Activated effector memory CD4-positive, alpha-beta T cell treated with anti-CD3 and anti-CD28 coated beads, Interleukin-2, amount 50 U/mL, for 16 hours (primary cell): ENCODE results near the gene TUB.

ENCODE experiments used
- DNase-seq: peaks from one replicate; pipeline ENCODE4 v3.0.0-alpha.2; 2020

TUB gene

DNA sequence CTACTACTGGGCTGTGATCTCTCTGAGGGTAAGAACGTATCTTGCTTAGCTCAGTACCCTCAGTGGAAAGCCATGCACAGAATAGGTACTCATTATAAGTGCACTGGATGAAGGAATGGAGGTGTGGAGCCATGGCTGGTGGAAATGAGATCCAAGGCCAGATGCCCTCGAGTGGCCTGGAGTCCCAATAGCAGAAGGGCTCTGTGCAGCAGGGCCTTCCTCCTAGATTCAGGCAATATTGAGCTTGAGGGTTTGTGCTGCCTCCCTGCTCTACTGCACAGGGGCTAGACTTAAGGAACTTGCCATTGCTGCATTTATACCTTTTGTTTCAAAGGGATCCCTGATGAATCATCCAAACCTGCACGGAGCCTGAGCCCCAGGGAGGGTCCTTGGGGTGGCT, 33.6 kb upstream of the TUB start:
- no peak for DNase-seq

DNA sequence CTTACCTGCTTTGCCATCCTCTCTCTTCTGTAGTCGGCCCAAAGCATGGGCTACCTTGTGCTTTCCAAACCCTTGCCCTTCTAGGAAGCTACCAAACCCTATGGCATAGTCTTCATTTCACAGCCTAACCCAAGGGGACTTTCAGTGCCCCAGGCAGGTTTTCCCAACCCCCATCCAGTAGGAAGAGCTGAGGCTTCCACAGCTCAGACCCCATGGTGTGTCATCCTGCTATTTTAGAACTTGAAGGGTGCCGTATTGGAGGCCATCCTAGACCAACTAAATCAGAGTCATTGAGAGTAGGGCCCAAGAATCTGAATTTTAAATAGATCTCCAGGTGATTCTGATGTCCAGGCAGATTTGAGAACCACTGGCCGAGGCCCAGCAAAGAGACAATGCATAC, 31.9 kb upstream of the TUB start:
- DNase-seq, result no peak

DNA sequence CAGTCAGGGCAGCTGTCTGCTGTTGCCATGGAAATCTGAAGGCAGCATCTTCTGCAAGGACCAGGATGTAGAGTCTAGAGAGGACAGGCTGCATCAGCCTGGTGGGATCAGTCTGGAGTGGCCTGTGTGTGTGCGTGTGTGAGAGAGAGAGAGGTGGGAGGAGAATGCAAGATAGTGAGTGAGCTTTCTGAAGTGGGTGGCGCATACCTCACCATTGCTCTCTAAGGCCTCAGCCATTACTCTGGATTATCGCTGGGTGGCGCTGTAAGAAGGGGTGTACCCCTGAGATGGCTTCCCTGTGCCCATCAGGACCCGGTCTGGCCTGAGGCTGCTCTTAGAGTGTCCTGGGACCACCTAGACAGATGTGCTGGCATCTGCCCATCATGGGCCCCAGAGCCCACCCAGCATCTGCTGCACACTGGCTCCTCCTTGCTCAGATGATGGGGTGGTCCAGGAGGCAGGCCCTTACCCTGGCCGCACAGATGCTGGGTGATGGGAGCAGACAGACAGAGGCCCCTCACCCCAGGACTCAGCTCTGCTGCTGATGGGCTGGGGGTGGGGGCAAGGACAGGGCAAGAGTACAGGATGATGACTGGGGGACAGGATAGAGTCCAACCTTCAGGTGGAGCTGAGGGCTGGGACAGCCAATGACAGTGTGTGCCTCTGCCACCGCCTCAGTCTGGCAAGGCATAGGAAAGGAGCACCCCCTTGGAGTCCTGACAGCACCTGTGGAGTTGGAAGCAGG, 25.7 kb upstream of the TUB start:
- no peak for DNase-seq

DNA sequence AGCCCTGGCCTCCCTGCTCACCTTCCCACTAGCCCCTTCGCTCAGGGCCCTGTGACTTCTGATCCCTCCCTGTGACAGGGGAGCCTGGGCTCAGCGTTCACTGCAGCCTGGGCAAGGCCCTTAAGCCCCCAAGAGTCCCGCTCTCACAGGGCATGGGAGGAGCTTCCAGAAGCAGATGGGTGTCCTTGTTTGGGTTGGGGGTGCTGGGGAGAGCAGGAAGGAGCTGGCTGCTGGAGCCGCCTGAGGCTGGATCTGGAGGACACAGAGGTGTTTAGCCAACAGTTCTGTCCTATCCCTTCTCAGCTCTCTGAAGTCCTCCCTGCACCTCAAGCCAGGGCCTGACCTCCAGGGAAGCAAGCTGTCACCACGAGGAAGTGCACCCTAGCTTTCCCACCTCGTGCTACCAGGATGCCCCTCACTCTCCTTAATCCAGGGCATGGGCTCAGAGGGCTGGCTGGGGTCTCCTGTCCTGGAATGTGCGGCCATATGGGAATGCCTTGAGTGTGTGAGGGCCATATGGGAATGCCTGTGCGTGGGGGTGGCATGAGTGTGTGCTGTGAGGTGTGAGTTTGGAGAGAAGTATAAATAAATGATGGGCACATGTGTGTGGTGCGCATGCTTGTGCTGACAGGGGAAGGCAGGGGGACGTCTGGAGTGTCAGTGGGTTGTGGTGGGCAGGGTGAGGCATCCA, 25.0 kb upstream of the TUB start:
- no peak for DNase-seq

DNA sequence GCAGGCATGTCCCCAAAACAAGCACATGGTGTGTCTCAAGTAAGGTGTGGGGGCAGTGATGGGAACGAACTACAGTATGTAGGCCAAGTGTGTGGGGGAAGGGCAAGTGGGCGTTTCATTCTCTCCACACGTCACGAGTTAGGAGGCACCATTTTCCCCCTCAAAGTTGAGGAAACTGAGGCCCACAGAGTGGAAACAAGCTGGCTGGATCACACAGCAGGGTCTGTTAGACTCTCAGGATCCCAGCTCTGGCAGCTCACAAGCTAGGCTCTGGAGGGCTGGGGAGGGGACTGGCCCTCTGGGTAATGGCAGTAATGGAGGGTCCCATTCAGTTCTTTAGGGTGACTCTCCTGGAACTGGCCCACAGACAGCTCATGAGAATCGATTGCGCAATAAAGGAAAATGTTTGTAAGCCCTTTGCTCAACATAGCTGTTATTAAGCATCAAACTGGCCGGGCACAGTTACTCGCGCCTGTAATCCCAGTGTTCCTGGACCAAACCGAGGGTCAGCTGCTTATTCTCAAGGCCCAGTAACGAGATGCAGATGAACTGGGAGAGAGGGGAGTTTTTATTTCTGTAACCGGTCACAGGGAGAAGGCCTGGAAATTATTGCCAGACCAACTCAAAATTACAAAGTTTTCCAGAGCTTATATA, 24.1 kb upstream of the TUB start:
- DNase-seq, result no peak

DNA sequence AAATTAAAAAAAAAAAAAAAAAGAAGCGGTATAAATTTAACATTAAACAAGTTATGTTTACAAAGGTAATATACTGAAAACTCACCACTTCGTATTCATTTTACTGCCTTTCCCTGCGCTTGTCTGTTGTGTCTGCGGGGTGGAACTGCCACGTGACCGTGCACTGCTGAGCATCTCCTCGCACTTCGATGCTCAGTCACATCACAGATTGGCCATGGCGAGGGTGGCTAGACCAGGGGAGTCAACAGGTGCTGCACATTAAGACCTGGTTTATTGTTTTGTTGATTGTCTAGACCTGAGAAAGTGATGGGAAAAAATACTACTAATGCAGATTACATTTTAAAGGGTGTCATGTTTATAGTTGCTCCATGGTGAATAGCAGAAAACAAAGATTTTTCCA, 22.8 kb upstream of the TUB start:
- no peak for DNase-seq

DNA sequence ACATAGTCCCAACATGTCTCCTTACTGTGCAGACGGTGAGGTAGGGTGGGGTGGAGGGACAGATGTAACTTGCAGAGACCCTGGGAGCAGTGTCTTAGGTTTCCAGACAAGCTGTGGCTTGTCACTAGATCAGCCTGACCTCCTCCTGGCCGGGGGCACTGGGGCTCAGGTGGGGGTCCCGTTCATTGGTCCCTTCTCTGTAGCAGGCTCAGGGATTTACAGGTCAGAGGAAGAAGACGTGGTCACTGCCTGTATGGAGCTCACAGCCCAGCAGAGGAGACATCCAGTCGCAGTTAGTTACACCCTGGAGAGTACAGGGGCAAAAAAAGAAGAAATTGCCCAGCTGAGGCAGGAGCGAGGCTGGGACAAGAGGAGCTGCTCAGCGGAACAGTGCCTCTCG, 22.0 kb upstream of the TUB start:
- peak; percentile 31 for DNase-seq

DNA sequence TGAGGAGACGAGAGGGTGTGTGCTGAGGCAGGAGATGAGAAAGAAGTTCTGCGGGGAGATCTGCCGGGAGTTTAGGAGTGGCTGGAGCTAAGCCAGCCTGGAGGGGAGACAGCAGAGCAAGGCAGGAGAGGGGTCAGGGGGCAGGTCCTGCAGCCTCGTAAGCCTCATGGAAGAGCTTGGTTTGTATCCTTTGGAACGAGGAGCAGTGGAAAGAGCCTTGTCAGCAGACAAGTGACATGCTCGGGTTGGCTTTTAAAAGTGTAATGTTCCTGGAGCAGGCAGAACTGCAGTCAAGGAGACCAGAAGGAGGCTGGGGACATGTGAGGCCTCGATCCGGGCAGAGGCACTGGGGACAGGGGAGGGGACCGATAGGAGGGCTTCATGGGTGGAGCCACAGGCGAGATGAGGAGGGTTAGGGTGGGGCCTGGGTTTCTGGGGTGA, 21.4 kb upstream of the TUB start:
- no peak for DNase-seq

DNA sequence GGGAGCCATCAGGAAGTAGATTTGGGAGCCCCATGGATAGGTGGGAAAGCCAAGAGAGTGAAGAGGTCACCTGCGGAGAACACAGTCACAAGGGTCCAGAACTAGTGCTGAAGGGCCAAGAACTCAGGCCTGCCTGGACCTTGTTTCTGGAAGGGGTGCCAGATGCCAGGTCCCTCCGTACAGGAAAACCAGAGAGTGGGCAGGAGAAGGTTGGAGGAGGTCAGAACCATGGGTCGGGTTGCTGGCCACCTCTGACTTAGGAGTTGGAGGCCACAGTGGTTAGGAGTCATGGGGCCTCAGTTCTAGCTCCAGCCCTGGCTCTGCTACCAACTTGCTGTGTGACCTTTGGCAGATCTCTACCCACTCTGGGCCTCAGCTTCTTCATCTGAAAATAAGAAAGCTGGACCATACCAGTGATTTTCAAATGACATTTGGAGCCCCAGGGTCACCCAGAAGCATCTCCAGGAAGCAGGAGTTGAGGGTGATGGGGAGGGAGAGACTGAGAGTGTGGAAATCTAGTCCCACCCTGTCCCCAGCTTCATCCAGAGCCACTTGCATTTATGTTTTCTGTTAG, 20.8 kb upstream of the TUB start:
- DNase-seq, result peak; percentile 25

DNA sequence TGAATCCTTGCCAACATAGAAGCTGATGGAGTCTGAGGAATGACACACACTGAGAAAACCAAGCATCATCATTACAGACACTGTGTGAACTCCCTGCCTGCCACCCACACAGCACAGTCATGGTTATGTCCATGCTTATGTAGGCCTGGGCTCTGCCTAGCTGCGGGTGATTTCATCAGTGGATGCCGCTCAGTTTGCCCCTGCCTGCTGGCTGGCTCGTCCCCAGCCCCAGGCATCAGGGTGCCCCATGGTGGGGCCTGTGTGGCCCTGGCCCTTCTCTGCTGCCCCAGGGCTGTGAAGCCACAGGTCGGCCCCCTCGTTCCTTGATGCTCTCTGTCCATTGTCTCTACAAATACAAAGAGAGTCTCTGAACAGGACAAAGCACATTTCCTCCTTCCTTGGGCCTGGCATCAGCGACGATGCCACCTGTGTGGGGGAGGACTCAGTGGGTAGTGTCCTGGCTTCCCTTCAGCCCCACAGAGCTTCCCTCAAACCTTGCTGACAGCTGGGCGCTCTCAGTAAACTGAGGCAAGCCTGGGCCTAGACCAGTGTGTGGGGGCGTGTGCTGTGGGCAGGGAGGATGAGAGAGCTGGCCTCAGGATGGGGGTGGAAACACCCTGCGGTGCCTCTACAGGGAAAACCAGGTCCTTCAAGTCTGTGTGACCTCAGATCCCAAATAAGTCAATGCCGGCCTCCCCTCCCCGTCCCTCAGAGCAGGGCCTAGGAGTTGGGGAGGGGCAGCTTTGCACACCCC, 20.0 kb upstream of the TUB start:
- DNase-seq, result peak; percentile 33

DNA sequence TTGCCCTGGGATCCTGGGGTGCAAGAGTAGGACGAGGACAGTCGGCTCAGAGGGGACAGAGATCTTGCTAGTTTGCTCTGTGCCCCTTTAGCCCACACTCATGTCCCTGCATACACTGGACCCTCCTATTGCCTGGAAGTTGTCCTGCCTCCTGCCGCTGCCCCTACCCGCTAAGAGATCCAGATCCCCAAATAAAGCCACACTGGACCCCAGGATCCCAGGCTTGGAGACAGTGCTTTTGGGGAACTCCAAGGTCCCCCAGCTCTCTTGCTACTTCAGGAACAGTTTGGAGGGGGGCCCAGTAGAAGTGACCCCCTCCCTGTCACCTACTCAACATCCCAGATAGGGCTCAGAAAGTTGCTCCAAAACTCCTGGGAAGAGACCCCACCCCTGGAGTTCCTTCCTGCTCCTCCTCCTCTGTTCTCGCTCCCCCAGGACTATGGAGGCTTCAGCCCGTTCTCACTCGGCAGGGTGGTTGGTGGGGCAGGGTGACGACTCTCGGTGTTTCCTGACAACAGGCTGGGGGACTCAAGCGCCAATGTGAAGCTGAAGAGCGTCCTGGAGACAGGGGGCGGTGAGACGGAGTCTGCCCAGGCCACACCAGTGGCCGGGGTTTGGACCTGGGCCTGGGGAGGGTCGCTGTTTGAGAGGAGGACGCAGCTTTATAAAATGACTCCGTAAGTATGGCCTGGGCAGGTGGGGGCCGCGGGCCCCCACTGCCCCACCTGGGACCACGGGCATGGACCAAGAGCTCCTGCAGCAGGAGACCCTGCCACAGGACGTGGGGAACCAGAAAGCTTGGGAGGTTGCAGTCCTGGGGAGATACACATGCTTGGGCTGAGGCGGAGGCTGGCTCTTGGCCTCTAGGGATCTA, 19.2 kb upstream of the TUB start:
- DNase-seq, result peak; percentile 43

DNA sequence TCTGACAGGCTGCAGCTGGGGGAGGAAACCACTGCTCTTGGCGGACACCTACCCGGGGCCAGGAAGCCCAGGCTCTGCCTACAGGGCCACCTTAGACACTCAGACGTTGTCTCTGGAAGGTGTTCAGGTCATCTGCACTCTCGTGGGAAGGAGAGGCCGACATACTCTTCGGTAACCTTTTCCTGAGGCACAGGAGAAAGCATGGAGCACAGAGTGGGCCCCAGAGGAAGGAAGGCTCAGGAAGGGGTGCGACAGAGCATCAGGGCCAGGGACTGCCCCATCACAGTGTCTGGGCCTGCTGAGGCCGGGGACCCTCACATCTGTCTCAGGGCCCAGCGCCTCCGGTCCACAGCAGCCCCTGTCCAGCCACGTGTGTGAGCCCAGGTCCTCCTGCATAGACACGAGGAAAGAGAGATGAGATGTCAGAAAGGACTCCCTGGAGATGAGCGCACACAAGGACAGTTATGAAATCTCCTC, 18.2 kb upstream of the TUB start:
- no peak for DNase-seq

DNA sequence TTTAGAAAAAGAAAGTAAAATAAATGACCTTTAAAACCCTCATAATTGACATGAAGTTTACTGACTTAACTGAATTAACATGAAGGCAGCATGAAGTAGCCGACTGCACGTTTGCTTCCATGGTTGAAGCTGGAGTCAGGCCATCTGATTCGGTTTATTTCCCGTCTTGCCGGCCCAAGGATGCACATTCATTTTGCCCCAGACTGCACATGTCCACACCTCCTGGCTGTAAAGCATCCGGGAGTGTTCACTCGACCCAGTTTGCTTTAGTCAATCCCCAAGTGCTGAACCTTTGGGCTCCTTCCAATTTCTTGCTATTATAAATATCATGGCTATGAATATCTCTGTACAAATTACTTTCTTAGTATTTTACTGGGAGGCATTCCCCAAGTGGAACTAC, 17.7 kb upstream of the TUB start:
- DNase-seq, result no peak

DNA sequence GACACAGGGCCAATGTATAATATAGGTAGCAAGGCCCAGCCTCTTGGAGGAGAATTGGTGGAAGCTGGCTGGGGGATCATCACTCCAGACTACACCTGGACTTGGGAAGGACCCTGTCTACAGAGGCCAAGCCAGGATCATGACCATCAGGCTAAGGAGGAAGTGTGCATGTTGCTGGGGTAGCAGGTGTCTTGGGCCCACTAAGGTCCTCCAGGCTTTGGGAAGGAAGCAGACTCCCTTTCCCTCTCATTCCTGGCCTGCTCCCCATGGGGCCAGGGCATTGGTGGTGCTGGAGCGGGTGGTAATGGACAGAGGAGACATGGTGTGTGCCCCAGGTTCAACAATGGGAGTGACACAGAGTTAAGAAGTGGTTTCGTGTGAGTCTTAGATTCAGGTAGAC, 16.0 kb upstream of the TUB start:
- no peak for DNase-seq

DNA sequence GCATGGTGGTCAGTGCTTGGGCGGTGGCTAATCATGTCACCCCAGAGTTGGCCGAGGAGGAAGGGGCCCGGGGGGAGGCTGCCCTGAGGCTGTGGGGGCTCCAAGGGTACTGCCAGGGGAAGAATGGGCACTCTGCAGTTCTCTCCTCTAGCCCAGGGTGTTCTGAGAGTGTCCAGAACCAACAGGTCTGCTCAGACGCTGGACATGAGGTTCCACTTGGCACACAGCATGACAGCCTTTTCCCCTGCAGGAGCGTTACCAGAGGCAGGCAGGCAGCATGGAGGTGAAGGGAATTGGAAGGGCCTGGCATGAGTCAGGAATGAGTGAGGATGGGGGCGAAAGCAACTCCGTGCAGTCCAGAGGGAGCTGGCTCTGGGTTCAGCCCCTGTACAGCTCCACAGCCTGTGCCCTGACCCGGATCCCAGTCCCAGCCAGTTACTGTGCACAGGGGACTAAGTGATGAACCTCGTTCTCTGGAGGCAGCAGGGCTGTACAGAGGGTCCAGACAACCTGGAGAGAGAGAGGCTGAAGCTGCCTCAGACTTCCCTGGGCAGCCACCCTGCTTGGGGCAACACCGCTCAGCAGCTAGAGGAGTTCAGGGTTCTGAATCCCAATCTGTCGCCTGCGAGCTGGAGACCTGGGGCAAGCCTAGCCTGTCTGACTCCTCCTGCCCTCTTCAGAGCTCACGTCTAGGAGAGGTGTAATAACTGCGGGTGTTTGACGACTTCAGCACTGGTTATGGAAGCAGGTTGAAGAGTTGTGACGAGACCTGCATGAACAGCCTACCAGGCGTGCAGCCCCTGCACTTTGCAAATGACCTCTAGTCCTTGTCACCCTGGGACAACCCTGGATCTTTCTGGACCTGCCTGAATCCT, 14.7 kb upstream of the TUB start:
- DNase-seq, result peak; percentile 55

DNA sequence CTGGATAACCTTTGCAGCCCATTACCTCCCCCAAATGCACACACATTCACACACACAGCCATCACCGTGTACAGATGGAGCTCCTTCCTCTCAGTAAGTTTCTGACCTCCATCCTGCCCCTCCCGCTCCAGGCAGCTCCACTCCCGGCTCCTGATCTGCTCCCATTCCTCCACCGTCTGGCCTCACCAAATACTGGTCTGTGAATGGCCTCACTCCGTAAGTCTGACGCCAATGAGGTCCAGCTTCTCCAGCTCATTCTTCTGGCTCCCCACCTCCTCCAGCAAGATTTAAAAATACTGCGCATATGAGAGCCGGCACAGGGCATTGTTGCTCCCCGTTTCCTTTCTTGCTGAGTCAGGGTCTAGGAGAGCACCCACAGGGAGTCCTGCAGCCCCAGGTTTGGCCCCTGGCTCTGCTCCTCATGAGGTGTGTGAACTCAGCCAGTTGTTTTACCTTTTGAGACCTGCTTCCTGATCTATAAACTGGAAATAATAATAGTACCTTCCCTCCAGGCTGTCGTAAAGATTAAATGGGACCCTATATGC, 14.0 kb upstream of the TUB start:
- no peak for DNase-seq

DNA sequence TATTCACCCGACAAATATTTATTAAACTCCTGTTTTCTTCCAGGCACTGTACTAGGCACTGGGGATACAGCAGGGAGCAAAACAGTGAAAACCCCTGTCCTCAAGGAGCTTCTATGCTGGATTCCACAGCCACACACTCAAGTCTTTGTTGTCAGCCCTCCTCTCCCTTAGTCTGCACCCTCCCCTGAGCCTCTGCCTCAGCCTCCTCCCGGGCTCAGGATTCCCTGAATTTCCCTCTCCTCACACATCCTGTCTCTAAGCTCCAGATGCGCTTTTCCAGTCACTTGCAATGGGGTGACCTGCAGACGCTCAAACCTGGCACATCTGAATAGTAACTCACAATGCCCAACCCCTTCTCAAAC, 13.5 kb upstream of the TUB start:
- DNase-seq, result no peak

DNA sequence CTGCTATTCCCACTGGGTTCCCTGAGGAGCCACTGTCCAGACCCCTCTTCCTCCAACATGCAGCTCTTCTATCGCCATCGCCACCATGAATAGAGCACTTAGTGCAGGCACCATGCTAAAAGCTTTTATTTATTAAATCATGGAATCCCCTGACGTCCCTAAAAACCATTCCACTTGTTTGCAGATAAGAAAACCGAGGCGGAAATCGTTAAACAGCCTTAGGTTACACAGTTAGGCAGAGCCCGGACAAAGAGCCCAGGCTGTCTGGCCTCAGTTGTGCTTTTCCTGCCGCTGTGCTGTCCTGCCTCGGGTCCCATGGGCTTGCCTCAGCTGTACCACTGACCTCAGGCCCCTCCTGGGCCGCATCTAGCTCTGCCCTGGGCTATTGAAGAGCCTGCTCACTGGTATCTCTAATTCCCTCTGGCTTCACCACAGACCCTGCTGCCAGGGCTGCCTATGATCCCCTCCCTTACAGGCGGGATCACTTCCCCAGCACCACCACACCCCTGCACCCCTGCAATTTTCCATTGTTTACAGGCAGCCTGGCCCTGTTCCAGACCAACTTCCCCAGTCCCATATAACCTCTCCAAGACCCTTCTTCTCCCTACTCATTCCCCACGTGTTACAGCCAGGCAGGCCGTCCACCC, 13.0 kb upstream of the TUB start:
- DNase-seq, result no peak

DNA sequence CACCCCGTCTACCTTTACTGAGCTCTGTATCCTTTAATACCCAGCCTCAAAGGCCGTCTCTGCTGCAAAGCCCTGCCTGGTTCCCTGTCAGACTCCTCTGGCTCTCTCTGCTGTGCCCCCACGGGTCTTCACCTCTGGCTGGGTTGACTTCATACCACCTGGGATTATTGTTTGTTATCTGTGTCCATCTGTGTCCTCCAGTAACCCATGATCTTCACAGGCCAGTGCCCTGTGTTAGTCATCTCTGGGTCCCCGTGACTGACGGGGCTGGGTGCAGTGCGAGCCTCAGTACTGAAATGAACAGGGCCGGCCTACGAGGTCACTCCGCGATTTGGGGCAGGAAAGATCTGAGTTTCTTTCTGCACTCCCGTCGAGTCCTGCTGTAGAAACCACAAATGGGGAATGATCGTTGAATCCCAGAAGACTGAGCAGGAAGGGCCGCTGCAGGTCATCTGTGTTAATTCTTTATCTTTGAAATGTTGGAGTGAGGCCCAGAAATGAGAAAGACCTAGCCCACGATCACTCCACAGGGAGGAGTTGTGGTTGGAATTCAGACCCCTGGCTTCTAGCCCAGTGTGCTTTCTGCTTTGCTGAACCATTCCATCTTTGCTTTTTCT, 12.3 kb upstream of the TUB start:
- peak; percentile 3 for DNase-seq

DNA sequence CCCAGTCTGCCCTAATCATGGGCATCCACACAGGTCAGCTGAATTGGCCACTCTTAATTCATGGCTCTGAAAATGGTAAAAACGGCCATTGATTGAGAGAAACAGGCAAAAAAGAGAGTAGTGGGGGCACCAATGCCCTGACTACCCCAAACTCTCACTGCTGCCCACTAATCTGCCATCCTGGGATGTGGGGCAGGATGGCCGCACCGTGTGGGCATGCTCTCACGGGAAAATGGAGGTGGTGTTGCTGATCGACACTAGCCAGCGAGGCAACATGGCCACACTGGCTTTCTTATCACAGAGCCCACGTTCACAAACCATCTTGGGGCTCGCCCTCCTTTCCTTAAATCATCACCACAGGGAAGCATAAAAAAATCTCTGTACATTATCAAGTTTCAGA, 11.2 kb upstream of the TUB start:
- no peak for DNase-seq
